KMS-11 (cell line): ENCODE data around the gene TSHZ3.

Experiments
- H2AFZ ChIP-seq: fragments of 200-600 bp; sonication (generic); 2 replicates; pipeline ENCODE4 v1.6.1; 2016; ENCODE audit warnings: antibody characterized with exemption, mixed run types, low read depth
- H3K27ac ChIP-seq: fragments of 200-600 bp; sonication (generic); 2 replicates; pipeline ENCODE4 v1.6.1; 2016; ENCODE audit warnings: mild to moderate bottlenecking, mixed run types
- H3K27me3 ChIP-seq: fragments of 200-600 bp; sonication (generic); 2 replicates; pipeline ENCODE4 v1.6.1; 2017; ENCODE audit warnings: mild to moderate bottlenecking, low read depth, mixed run types, moderate library complexity; ENCODE audit not compliant: insufficient read depth
- H3K36me3 ChIP-seq: fragments of 200-600 bp; sonication (generic); 2 replicates; pipeline ENCODE4 v1.6.1; 2017; ENCODE audit warnings: mild to moderate bottlenecking, mixed run types; ENCODE audit not compliant: insufficient read depth
- H3K4me1 ChIP-seq: fragments of 200-600 bp; sonication (generic); 2 replicates; pipeline ENCODE4 v1.6.1; 2016; ENCODE audit warnings: mild to moderate bottlenecking, low read depth, mixed run types; ENCODE audit not compliant: poor library complexity, severe bottlenecking
- H3K4me2 ChIP-seq: fragments of 200-600 bp; sonication (generic); 2 replicates; pipeline ENCODE4 v1.7.0; 2016; ENCODE audit warnings: mild to moderate bottlenecking, mixed run types
- H3K4me3 ChIP-seq: fragments of 200-600 bp; sonication (generic); IDR thresholded peaks from 2 replicates; pipeline ENCODE4 v1.6.1; 2017; ENCODE audit warnings: low read depth, low read length, mixed read lengths; ENCODE audit not compliant: insufficient read depth
- H3K79me2 ChIP-seq: fragments of 200-600 bp; sonication (generic); 2 replicates; pipeline ENCODE4 v1.6.1; 2016; ENCODE audit warnings: low read depth, mixed run types; ENCODE audit not compliant: insufficient read depth
- H3K9ac ChIP-seq: fragments of 200-600 bp; sonication (generic); 2 replicates; pipeline ENCODE4 v1.6.1; 2016; ENCODE audit warnings: mild to moderate bottlenecking, mixed run types
- H4K20me1 ChIP-seq: fragments of 200-600 bp; sonication (generic); 2 replicates; pipeline ENCODE4 v1.6.1; 2016; ENCODE audit warnings: mild to moderate bottlenecking, mixed run types; ENCODE audit not compliant: insufficient read depth
- TF ChIP-seq, protein P1 (sequence below): fragments of 200-600 bp; sonication (generic); conservative IDR thresholded peaks from 2 replicates; pipeline ENCODE4 v1.6.1; 2017; ENCODE audit warnings: low read depth, mild to moderate bottlenecking, antibody characterized with exemption, low read length, moderate library complexity, mixed read lengths

Gene TSHZ3

DNA sequence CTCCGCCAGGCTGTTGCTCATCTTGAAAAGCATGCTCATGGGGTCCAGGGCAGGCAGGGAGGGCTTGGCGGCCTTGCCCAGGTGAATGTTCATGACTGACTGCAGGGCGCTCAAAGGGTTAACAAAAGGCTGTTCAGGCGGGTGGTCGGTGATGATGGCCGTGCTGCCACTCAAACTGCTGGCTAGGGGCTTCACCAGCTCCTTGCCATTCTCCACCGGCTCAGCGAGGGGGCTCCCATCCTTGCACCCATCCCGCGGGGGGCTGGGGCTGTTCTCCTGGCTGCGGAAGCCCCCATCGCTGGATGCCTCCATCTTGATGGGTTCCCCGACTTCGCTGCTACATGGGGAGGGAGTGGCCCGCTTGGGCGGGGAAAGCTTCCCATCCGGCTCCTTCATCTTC lies 71.7 kb downstream of the TSHZ3 start:
- Histone ChIP-seq H3K4me3 (no peak overlapping the region), H3K4me2 (no peak overlapping the region), H4K20me1 (no peaks in the 10 kb centered on the region), H3K27me3 (no peaks in the 10 kb centered on the region), H2AFZ (no peak overlapping the region), H3K4me1 (no peaks in the 10 kb centered on the region), H3K79me2 (no peaks in the 10 kb centered on the region), H3K36me3 (no peaks in the 10 kb centered on the region), H3K27ac (no peak overlapping the region), H3K9ac (no peak overlapping the region)
- TF ChIP-seq, protein P1, sequence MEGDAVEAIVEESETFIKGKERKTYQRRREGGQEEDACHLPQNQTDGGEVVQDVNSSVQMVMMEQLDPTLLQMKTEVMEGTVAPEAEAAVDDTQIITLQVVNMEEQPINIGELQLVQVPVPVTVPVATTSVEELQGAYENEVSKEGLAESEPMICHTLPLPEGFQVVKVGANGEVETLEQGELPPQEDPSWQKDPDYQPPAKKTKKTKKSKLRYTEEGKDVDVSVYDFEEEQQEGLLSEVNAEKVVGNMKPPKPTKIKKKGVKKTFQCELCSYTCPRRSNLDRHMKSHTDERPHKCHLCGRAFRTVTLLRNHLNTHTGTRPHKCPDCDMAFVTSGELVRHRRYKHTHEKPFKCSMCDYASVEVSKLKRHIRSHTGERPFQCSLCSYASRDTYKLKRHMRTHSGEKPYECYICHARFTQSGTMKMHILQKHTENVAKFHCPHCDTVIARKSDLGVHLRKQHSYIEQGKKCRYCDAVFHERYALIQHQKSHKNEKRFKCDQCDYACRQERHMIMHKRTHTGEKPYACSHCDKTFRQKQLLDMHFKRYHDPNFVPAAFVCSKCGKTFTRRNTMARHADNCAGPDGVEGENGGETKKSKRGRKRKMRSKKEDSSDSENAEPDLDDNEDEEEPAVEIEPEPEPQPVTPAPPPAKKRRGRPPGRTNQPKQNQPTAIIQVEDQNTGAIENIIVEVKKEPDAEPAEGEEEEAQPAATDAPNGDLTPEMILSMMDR: no peak

DNA sequence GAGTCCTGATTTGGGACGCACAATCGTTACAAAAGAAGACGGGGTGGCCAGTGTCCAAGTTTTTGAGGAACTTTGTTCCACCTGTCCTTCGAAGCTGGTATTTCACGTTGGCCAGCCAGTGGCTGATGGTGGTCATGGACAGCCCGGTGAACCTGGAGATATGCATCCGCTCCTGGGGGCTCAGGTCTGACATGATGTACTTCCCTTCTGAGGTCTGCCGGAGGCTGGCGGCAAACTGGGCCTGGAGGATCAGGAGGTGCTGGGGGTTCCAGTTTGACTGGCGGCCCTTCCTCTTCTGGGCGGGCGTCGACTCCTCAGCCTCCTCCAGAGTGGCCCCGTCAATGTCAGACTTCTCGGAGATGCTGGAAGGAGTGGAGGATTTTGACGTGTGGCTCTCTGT lies 72.4 kb downstream of the TSHZ3 start:
- H3K79me2 ChIP-seq: no peaks in the 10 kb centered on the region
- TF ChIP-seq, protein P1: no peak
- no peak overlapping the region for H3K4me2 ChIP-seq
- H3K36me3 ChIP-seq: no peaks in the 10 kb centered on the region
- no peaks in the 10 kb centered on the region for H3K4me1 ChIP-seq
- H3K4me3 ChIP-seq: no peak overlapping the region
- H3K27me3 ChIP-seq: no peaks in the 10 kb centered on the region
- H3K9ac ChIP-seq: no peak overlapping the region
- no peak overlapping the region for H2AFZ ChIP-seq
- H3K27ac ChIP-seq: no peak overlapping the region
- no peaks in the 10 kb centered on the region for H4K20me1 ChIP-seq

DNA sequence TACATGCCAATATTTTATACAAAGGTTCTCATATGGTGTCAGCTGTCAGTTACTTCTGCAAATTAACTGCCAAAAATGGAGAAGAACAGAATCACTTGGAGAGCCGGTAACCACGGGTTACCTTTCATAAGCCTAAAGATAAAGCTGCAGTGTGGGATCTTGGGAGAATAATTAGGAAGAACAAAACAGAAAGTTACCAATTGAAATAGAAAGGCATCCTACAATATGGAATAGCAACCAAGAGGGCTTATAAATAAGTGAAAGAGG lies 74.2 kb downstream of the TSHZ3 start:
- no peaks in the 10 kb centered on the region for H3K36me3 ChIP-seq
- no peak overlapping the region for H2AFZ ChIP-seq
- no peaks in the 10 kb centered on the region for H3K79me2 ChIP-seq
- H3K4me2 ChIP-seq: no peak overlapping the region
- TF ChIP-seq, protein P1: no peak
- H3K4me3 ChIP-seq: no peak overlapping the region
- no peaks in the 10 kb centered on the region for H4K20me1 ChIP-seq
- no peak overlapping the region for H3K27ac ChIP-seq
- no peak overlapping the region for H3K9ac ChIP-seq
- no peaks in the 10 kb centered on the region for H3K27me3 ChIP-seq
- H3K4me1 ChIP-seq: no peaks in the 10 kb centered on the region

DNA sequence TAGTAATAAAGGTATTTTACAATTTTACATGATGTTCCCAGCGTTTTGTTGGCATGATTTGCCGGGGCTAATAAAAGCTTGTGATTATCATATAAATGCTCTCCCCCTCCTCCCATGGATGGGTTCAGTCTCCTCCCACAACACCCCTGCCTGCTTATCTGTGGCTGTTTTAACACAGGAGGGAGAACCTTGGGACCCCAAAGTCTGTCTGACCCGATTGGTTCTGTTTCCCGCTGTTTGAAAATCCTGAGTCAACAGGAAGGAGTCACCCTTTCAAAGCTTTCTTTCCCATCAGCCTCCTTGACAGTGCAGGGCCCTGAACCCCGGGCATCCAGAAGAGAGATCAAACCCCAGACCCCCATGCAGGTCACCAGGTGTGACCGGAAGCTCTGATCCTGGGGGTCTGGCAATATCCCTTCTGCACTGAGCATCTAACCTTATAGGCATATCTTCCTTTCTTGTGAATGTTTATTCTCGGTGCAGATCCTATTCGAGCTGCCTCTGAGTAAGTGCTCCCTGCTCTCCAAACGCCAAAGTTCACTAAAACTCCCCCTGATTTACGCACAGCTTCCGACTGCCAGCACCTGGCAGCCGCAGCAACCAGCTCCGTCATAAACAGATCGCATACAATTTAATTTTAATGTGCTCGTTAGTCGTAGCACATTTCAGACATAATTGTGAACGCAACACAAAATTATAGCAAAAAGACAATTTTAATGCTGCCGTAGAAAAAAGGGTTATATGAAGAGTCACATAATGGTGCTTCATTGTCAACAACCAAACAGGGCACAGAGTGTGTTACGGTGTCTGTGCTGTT lies 74.8 kb downstream of the TSHZ3 start:
- no peaks in the 10 kb centered on the region for H3K27me3 ChIP-seq
- H3K36me3 ChIP-seq: no peaks in the 10 kb centered on the region
- H3K4me1 ChIP-seq: no peaks in the 10 kb centered on the region
- no peak overlapping the region for H3K4me3 ChIP-seq
- H3K9ac ChIP-seq: no peak overlapping the region
- TF ChIP-seq, protein P1: no peak
- H3K4me2 ChIP-seq: no peak overlapping the region
- no peaks in the 10 kb centered on the region for H3K79me2 ChIP-seq
- H2AFZ ChIP-seq: no peak overlapping the region
- H3K27ac ChIP-seq: no peak overlapping the region
- no peaks in the 10 kb centered on the region for H4K20me1 ChIP-seq
